Stimulated activated naive CD4-positive, alpha-beta T cell (primary cell): ENCODE data around the gene SLBP.

ENCODE experiments used
- DNase-seq, 6 experiments: peaks; one replicate each; lab custom pipeline; 2025; lab: John Stamatoyannopoulos, UW

The SLBP gene

GRCh38 chr4:1749370-1749769 lies 37.3 kb upstream of the SLBP start:
- DNase-seq, result no peak

- peak; percentile 42 to 77 (median 68) for DNase-seq
Measured at GRCh38 chr4:1748465-1748995, 36.4 kb upstream of the SLBP start.

- DNase-seq, result no peak
Measured at GRCh38 chr4:1747603-1747967, 35.5 kb upstream of the SLBP start.

GRCh38 chr4:1746919-1747602 lies 34.9 kb upstream of the SLBP start:
- no peak for DNase-seq

- peak; percentile 17 to 70 (median 56) for DNase-seq
Measured at GRCh38 chr4:1746265-1746691, 34.2 kb upstream of the SLBP start.

GRCh38 chr4:1745697-1746096 lies 33.6 kb upstream of the SLBP start:
- no peak for DNase-seq

GRCh38 chr4:1745165-1745564 lies 33.0 kb upstream of the SLBP start:
- DNase-seq, result no peak

- DNase-seq, result no peak
Measured at GRCh38 chr4:1744552-1744951, 32.4 kb upstream of the SLBP start.

GRCh38 chr4:1743975-1744374 lies 31.9 kb upstream of the SLBP start:
- no peak for DNase-seq

GRCh38 chr4:1743551-1743950 lies 31.4 kb upstream of the SLBP start:
- no peak for DNase-seq

- DNase-seq, result no peak
Measured at GRCh38 chr4:1741208-1741607, 29.1 kb upstream of the SLBP start.

GRCh38 chr4:1740021-1740545 lies 28.0 kb upstream of the SLBP start:
- no peak for DNase-seq

- no peak for DNase-seq
Measured at GRCh38 chr4:1739358-1739757, 27.2 kb upstream of the SLBP start.

GRCh38 chr4:1738410-1738809 lies 26.3 kb upstream of the SLBP start:
- no peak for DNase-seq

- DNase-seq, result no peak
Measured at GRCh38 chr4:1737666-1738065, 25.5 kb upstream of the SLBP start.

GRCh38 chr4:1736812-1737211 lies 24.7 kb upstream of the SLBP start:
- no peak for DNase-seq

GRCh38 chr4:1735215-1735614 lies 23.1 kb upstream of the SLBP start:
- DNase-seq, result no peak

GRCh38 chr4:1732911-1733310 lies 20.8 kb upstream of the SLBP start:
- DNase-seq, result no peak

- DNase-seq, result no peak
Measured at GRCh38 chr4:1731180-1731579, 19.1 kb upstream of the SLBP start.

GRCh38 chr4:1730532-1731135 lies 18.5 kb upstream of the SLBP start:
- DNase-seq, result no peak

- DNase-seq, result no peak
Measured at GRCh38 chr4:1728061-1728980, 16.2 kb upstream of the SLBP start.
